GM23248 (cell line): ENCODE data around the gene ING5. TPM values are rescaled to one million over a fixed set of nuclear protein-coding genes. Genes with fewer than 3 reads are reported as not detected.

Source experiments
- DNase-seq: peaks from one replicate; pipeline ENCODE4 v3.0.0-alpha.2; 2015
- H2AFZ ChIP-seq: fragments of 200-600 bp; sonication (generic); 2 replicates; pipeline ENCODE4 v1.6.1; 2016; ENCODE audit warnings: antibody characterized with exemption
- H3F3A ChIP-seq: fragments of 200-600 bp; sonication (generic); 2 replicates; pipeline ENCODE4 v1.6.1; 2016; ENCODE audit warnings: mild to moderate bottlenecking, antibody characterized with exemption, mixed run types; ENCODE audit not compliant: insufficient read depth
- H3K27ac ChIP-seq: fragments of 200-600 bp; sonication (generic); 2 replicates; pipeline ENCODE4 v1.5.1; 2016; ENCODE audit warnings: mild to moderate bottlenecking
- H3K27me3 ChIP-seq: fragments of 200-600 bp; sonication (generic); replicated peaks from 2 replicates; pipeline ENCODE4 v1.6.1; 2016; ENCODE audit warnings: mild to moderate bottlenecking; ENCODE audit not compliant: insufficient read depth
- H3K36me3 ChIP-seq: fragments of 200-600 bp; sonication (generic); 2 replicates; pipeline ENCODE4 v1.6.1; 2016; ENCODE audit warnings: low read depth, mild to moderate bottlenecking
- H3K4me1 ChIP-seq: fragments of 200-600 bp; sonication (generic); 2 replicates; pipeline ENCODE4 v1.6.1; 2016; ENCODE audit warnings: mild to moderate bottlenecking; ENCODE audit not compliant: insufficient read depth
- H3K4me2 ChIP-seq: fragments of 200-600 bp; sonication (generic); one replicate; pipeline ENCODE4 v1.6.1; 2016; ENCODE audit warnings: mild to moderate bottlenecking; ENCODE audit not compliant: unreplicated experiment
- H3K4me3 ChIP-seq: fragments of 200-600 bp; sonication (generic); 2 replicates; pipeline ENCODE4 v1.5.1; 2016; ENCODE audit warnings: mild to moderate bottlenecking
- H3K79me2 ChIP-seq: fragments of 200-600 bp; sonication (generic); 2 replicates; pipeline ENCODE4 v1.6.1; 2016; ENCODE audit warnings: mild to moderate bottlenecking; ENCODE audit not compliant: insufficient read depth
- H3K9ac ChIP-seq: fragments of 200-600 bp; sonication (generic); 2 replicates; pipeline ENCODE4 v1.6.1; 2016; ENCODE audit warnings: mild to moderate bottlenecking
- H3K9me2 ChIP-seq: fragments of 200-600 bp; sonication (generic); 2 replicates; pipeline ENCODE4 v1.6.1; 2016; ENCODE audit warnings: mixed run types, mild to moderate bottlenecking, moderate library complexity; ENCODE audit not compliant: insufficient read depth
- H3K9me3 ChIP-seq: fragments of 200-600 bp; sonication (generic); one replicate; pipeline ENCODE4 v1.6.1; 2017; ENCODE audit warnings: low read depth
- H4K20me1 ChIP-seq: fragments of 200-600 bp; sonication (generic); 2 replicates; pipeline ENCODE4 v1.6.0; 2016; ENCODE audit not compliant: insufficient read depth
- EZH2 ChIP-seq: fragments of 200-600 bp; sonication (generic); IDR thresholded peaks from 2 replicates; pipeline ENCODE4 v1.6.1; 2018; ENCODE audit warnings: antibody characterized with exemption, mild to moderate bottlenecking; ENCODE audit not compliant: insufficient read depth, poor library complexity, severe bottlenecking
- EZH2phosphoT487 ChIP-seq: fragments of 200-600 bp; sonication (generic); IDR thresholded peaks from 2 replicates; pipeline ENCODE4 v1.6.1; 2018; ENCODE audit warnings: antibody characterized with exemption, moderate library complexity, mild to moderate bottlenecking, low read depth; ENCODE audit not compliant: insufficient read depth
- WGBS, 2 experiments: methylation state at CpG; one replicate each; pipeline ENCODE4 v1.1.6; 2015 to 2017; ENCODE audit warnings: low lambda C conversion rate in 2 of 2, low coverage in 1 of 2; ENCODE audit errors: missing lambda C conversion rate in 2 of 2; 5-methylcytosine and 5-hydroxymethylcytosine counted together
- in situ Hi-C: fragments of 300-500 bp; cut with MboI; formaldehyde crosslinking; loops from 2 replicates; pipeline ENCODE4 v1.15.0; 2020
- polyA plus RNA-seq: library from polyadenylated mRNA; unstranded; fragments of >200 nt; fragmentation: Nextera tagmentation; extraction: Ambion mirVana; gene quantifications from 2 replicates; pipeline ENCODE4 v1.2.1, GENCODE V29; 2016
- total RNA-seq: library from RNA; depleted of rRNA; stranded (reverse); fragments of >200 nt; shearing (Covaris generic); gene quantifications from 2 replicates; pipeline ENCODE4 v1.2.3, GENCODE V29; 2014

ING5 gene
- total and polyA plus RNA-seq, 2 experiments from 2014 or later = 9.8 to 20.3 TPM

- Histone ChIP-seq H3K36me3 (no peaks in the 10 kb centered on the region), H3K9me2 (no peaks in the 10 kb centered on the region), H3K4me3 (peak overlapping the region; percentile 84), H3F3A (no peaks in the 10 kb centered on the region), H3K9ac (peak overlapping the region; percentile 61; the same call in 1 of the 2 replicates), H3K9me3 (no peaks in the 10 kb centered on the region), H3K27me3 (no peaks in the 10 kb centered on the region), H3K4me2 (peak overlapping the region; percentile 67), H3K27ac (no peak overlapping the region), H2AFZ (peak overlapping the region; percentile 93), H3K4me1 (no peaks in the 10 kb centered on the region), H3K79me2 (peaks cover 7% of the 10 kb centered on the region), H4K20me1 (no peaks in the 10 kb centered on the region)
- no peak for TF ChIP-seq EZH2phosphoT487
- TF ChIP-seq EZH2 = no peak
- WGBS, 2 experiments = 2% methylated on average over 25 of the region's 25 CpGs; no CpG with 5 or more reads in 1 of the 2 experiments
- DNase-seq = no peak
- in situ Hi-C loops = no loop called here
Observed at GRCh38 chr2:241734208-241734466, 32.3 kb downstream of the ING5 start.

- DNase-seq = peak; percentile 97
- H3K4me2 ChIP-seq = peak within 1 kb of the TSS; percentile 70
- H3F3A ChIP-seq = no peaks in the 10 kb centered on the region
- H3K9me3 ChIP-seq = no peaks in the 10 kb centered on the region
- H3K9me2 ChIP-seq = no peaks in the 10 kb centered on the region
- no peaks in the 10 kb centered on the region for H3K27me3 ChIP-seq
- peaks cover 9% of the 10 kb centered on the region for H3K79me2 ChIP-seq
- H3K27ac ChIP-seq = peak within 1 kb of the TSS; percentile 53
- peak within 1 kb of the TSS; percentile 77 for H3K9ac ChIP-seq
- 1% methylated on average over 17 to 63 of the region's 98 CpGs for WGBS, 2 experiments
- in situ Hi-C loops = no loop called here
- peak within 1 kb of the TSS; percentile 84 for H3K4me3 ChIP-seq
- no peaks in the 10 kb centered on the region for H4K20me1 ChIP-seq
- TF ChIP-seq EZH2 (no peak), EZH2phosphoT487 (no peak)
- H3K36me3 ChIP-seq = no peaks in the 10 kb centered on the region
- H3K4me1 ChIP-seq = peaks cover 3% of the 10 kb centered on the region; the same call in 1 of the 2 replicates
- H2AFZ ChIP-seq = peak within 1 kb of the TSS; percentile 93
Observed at GRCh38 chr2:241734467-241735208, 32.8 kb downstream of the ING5 start, which contains the start of gene D2HGDH. TSS of gene D2HGDH (plus strand) at chr2:241734630. CDS start at chr2:241735225, 595 bp downstream.

- Histone ChIP-seq H3K9me3 (no peaks in the 10 kb centered on the region), H3K4me2 (peak overlapping the region; percentile 70), H3K79me2 (peaks cover 14% of the 10 kb centered on the region), H3K36me3 (no peaks in the 10 kb centered on the region), H3F3A (no peaks in the 10 kb centered on the region), H3K27me3 (no peaks in the 10 kb centered on the region), H3K27ac (no peak overlapping the region), H4K20me1 (no peaks in the 10 kb centered on the region), H3K9ac (no peak overlapping the region), H3K9me2 (no peaks in the 10 kb centered on the region), H3K4me1 (peaks cover 6% of the 10 kb centered on the region; the same call in 1 of the 2 replicates), H2AFZ (no peak overlapping the region), H3K4me3 (no peak overlapping the region)
- in situ Hi-C loops = no loop called here
- no peak for DNase-seq
- WGBS, 2 experiments = 69 to 71% methylated on average over 3 of the region's 3 CpGs
- TF ChIP-seq EZH2 (no peak), EZH2phosphoT487 (no peak)
Observed at GRCh38 chr2:241736111-241736510, 34.3 kb downstream of the ING5 start.

GRCh38 chr2:241738040-241738686, 36.3 kb downstream of the ING5 start:
- no peaks in the 10 kb centered on the region for H3K27me3 ChIP-seq
- no peaks in the 10 kb centered on the region for H3K9me3 ChIP-seq
- no peaks in the 10 kb centered on the region for H3K9me2 ChIP-seq
- H3F3A ChIP-seq = no peaks in the 10 kb centered on the region
- in situ Hi-C loops = no loop called here
- H3K4me2 ChIP-seq = no peak overlapping the region
- no peak overlapping the region for H3K4me3 ChIP-seq
- 95 to 98% methylated on average over 11 to 17 of the region's 17 CpGs for WGBS, 2 experiments
- H3K9ac ChIP-seq = no peak overlapping the region
- H4K20me1 ChIP-seq = no peaks in the 10 kb centered on the region
- H3K36me3 ChIP-seq = no peaks in the 10 kb centered on the region
- peaks cover 6% of the 10 kb centered on the region; the same call in 1 of the 2 replicates for H3K4me1 ChIP-seq
- H3K79me2 ChIP-seq = peaks cover 22% of the 10 kb centered on the region
- no peak overlapping the region for H3K27ac ChIP-seq
- H2AFZ ChIP-seq = no peak overlapping the region
- TF ChIP-seq EZH2 (no peak), EZH2phosphoT487 (no peak)
- no peak for DNase-seq
